Panc1 (cell line): Measurements from ENCODE around the gene PRM3. TPM values are rescaled to one million over a fixed set of nuclear protein-coding genes. Genes with fewer than 3 reads are reported as not detected.

Source experiments
- ATAC-seq: fragments of 200-7000 bp; cut with Tn5 transposase; 2 replicates; pipeline ENCODE4 v1.9.1; 2020; ENCODE audit warnings: mild to moderate bottlenecking, moderate library complexity
- BruUV-seq: library from RNA; stranded (reverse); fragments of 400-500 nt; replicated peaks from 2 replicates; lab custom pipeline; 2021; lab: Mats Ljungman, UMichigan
- CTCF ChIA-PET: fragments of 300-600 bp; sonication (Branson Sonifier 250); formaldehyde crosslinking; loops from one replicate; lab custom pipeline; 2022; ENCODE audit warnings: antibody characterized with exemption; lab: Charles Lee
- POLR2A ChIA-PET: fragments of 300-600 bp; sonication (Branson Sonifier 250); formaldehyde crosslinking; loops from one replicate; lab custom pipeline; 2022; ENCODE audit warnings: antibody characterized with exemption; lab: Charles Lee
- DNase-seq: peaks from one replicate; pipeline ENCODE4 v3.0.0-alpha.2; 2010; ENCODE audit warnings: low read depth, low spot score
- H3K27ac ChIP-seq: 2 replicates; pipeline ENCODE4 v1.5.1; 2011; ENCODE audit warnings: mild to moderate bottlenecking, low read length, inconsistent platforms
- H3K27me3 ChIP-seq: fragments of 200-500 bp; sonication (Bioruptor generic); 2 replicates; pipeline ENCODE4 v1.6.0; 2014; ENCODE audit warnings: low read length, inconsistent platforms; ENCODE audit not compliant: control insufficient read depth, insufficient read depth
- H3K36me3 ChIP-seq: fragments of 200-500 bp; sonication (Bioruptor generic); 2 replicates; pipeline ENCODE4 v1.5.1; 2014; ENCODE audit warnings: inconsistent platforms, mild to moderate bottlenecking, low read length, moderate library complexity; ENCODE audit not compliant: control insufficient read depth, insufficient read depth
- H3K4me1 ChIP-seq: 2 replicates; pipeline ENCODE4 v1.5.1; 2011; ENCODE audit warnings: inconsistent platforms, mild to moderate bottlenecking, low read length, moderate library complexity; ENCODE audit not compliant: control insufficient read depth, insufficient read depth
- H3K4me3 ChIP-seq, 2 experiments: 2 replicates each; pipeline ENCODE4 v1.5.1; 2011 to 2012; ENCODE audit warnings: low read depth in 2 of 2, low read length in 2 of 2, mild to moderate bottlenecking in 2 of 2, inconsistent platforms in 1 of 2, moderate library complexity in 1 of 2
- H3K9me3 ChIP-seq: fragments of 200-500 bp; sonication (Bioruptor generic); 2 replicates; pipeline ENCODE4 v1.5.1; 2014; ENCODE audit warnings: low read depth, mild to moderate bottlenecking, inconsistent platforms, low read length, moderate library complexity; ENCODE audit not compliant: control insufficient read depth, insufficient read depth
- CTCF ChIP-seq: fragments of 450-650 bp; IDR thresholded peaks from 2 replicates; pipeline ENCODE4 v1.5.1; 2017; ENCODE audit warnings: mild to moderate bottlenecking
- POLR2AphosphoS5 ChIP-seq: IDR thresholded peaks from 2 replicates; pipeline ENCODE4 v1.6.1; 2012; ENCODE audit warnings: mild to moderate bottlenecking, low read depth, low read length, moderate library complexity
- REST ChIP-seq, 2 experiments: IDR thresholded peaks; 2 replicates each; pipeline ENCODE4 v1.6.1; 2011 to 2012; ENCODE audit warnings: low read depth in 2 of 2, control low read depth in 1 of 2, low read length in 1 of 2, mild to moderate bottlenecking in 1 of 2, moderate library complexity in 1 of 2; ENCODE audit not compliant: insufficient read depth in 1 of 2
- SIN3A ChIP-seq: IDR thresholded peaks from 2 replicates; pipeline ENCODE4 v1.6.1; 2012; ENCODE audit warnings: low read depth, mild to moderate bottlenecking, low read length, moderate library complexity, borderline replicate concordance; ENCODE audit not compliant: insufficient read depth
- TCF7L2 ChIP-seq: IDR thresholded peaks from 2 replicates; pipeline ENCODE4 v1.6.1; 2011; ENCODE audit warnings: mild to moderate bottlenecking, low read depth, low read length, inconsistent platforms
- in situ Hi-C: cut with HindIII; loops from 2 replicates; pipeline ENCODE4 v1.10.0; 2016; ENCODE audit warnings: low sequenced_read_pairs, low pct_unique_long_range_greater_than_20kb
- intact Hi-C: fragments of 100-400 bp; cut with micrococcal nuclease; formaldehyde crosslinking; loops from one replicate; pipeline ENCODE4 v1.10.0; 2022; ENCODE audit not compliant: unreplicated experiment
- total RNA-seq: library from RNA; stranded (reverse); gene quantifications from one replicate; pipeline ENCODE4 v1.2.1, GENCODE V29; 2021; ENCODE audit not compliant: unreplicated experiment

PRM3 gene
- total RNA-seq, 1 experiment from 2014 or later: not detected

GRCh38 chr16:11298143-11298900 is 24.9 kb upstream of the PRM3 start:
- H3K4me3 ChIP-seq: no peak overlapping the region; a peak in 1 of 4 replicates
- CTCF ChIA-PET: interaction anchor here (0.6 to 1.3 kb wide), 5 partner anchors 25 to 1100 kb away, joined by 3 to 7 read pairs (median 3); partner anchors contain the start of gene PRM3
- intact Hi-C loops: no loop called here
- no peaks in the 10 kb centered on the region for H3K27me3 ChIP-seq
- POLR2A ChIA-PET: no interaction called here
- ATAC-seq (peak; percentile 39; the same call in 1 of the 2 replicates), DNase-seq (no peak)
- no peak for TF ChIP-seq TCF7L2
- no peak for TF ChIP-seq REST (IDR thresholded peaks at IDR 0.05; ENCODE audit: insufficient read depth in 1 of 2, low read depth in 2 of 2, low read length in 1 of 2)
- TF ChIP-seq POLR2AphosphoS5: no peak
- no peak for TF ChIP-seq SIN3A
- TF ChIP-seq CTCF: no peak
- no peak overlapping the region; the same call in 1 of the 2 replicates for H3K27ac ChIP-seq
- in situ Hi-C loops: no loop called here
- BruUV-seq: no TSS peak
- no peaks in the 10 kb centered on the region for H3K9me3 ChIP-seq
- H3K36me3 ChIP-seq: no peaks in the 10 kb centered on the region
- peaks cover 15% of the 10 kb centered on the region for H3K4me1 ChIP-seq

- no peaks in the 10 kb centered on the region for H3K27me3 ChIP-seq
- CTCF ChIA-PET: interaction anchor here (0.6 to 1.3 kb wide), 4 partner anchors 24 to 334 kb away, joined by 3 to 8 read pairs (median 6); partner anchors contain the start of gene PRM3
- intact Hi-C loops (no loop called here), in situ Hi-C loops (no loop called here)
- H3K4me1 ChIP-seq: peaks cover 15% of the 10 kb centered on the region
- TF ChIP-seq TCF7L2: no peak
- TF ChIP-seq POLR2AphosphoS5: no peak
- TF ChIP-seq CTCF: no peak
- no peak for TF ChIP-seq SIN3A
- no peak for TF ChIP-seq REST (IDR thresholded peaks at IDR 0.05; ENCODE audit: insufficient read depth in 1 of 2, low read depth in 2 of 2, low read length in 1 of 2)
- ATAC-seq: peak; percentile 88
- no TSS peak for BruUV-seq
- H3K36me3 ChIP-seq: no peaks in the 10 kb centered on the region
- no peaks in the 10 kb centered on the region for H3K9me3 ChIP-seq
- POLR2A ChIA-PET: no interaction called here
- no peak for DNase-seq
- H3K27ac ChIP-seq: peak overlapping the region; percentile 26; the same call in 1 of the 2 replicates
- peak overlapping the region in 1 of 2 experiments; percentile 44; a peak in 2 of 4 replicates for H3K4me3 ChIP-seq
Measured at GRCh38 chr16:11297492-11298142, 24.2 kb upstream of the PRM3 start.
